RWPE2 (cell line): ENCODE data around the gene SH3BP5L.

ENCODE experiments used
- ATAC-seq: fragments of 200-7000 bp; cut with Tn5 transposase; 3 replicates; pipeline ENCODE4 v1.9.1; 2021; ENCODE audit warnings: low read depth
- DNase-seq: peaks from one replicate; pipeline ENCODE4 v3.0.0-alpha.2; 2020; ENCODE audit warnings: low spot score
- H3K27ac ChIP-seq: fragments of 450-650 bp; 2 replicates; pipeline ENCODE4 v1.5.1; 2017; ENCODE audit warnings: mild to moderate bottlenecking; ENCODE audit not compliant: poor library complexity, severe bottlenecking
- H3K27me3 ChIP-seq: fragments of 250-450 bp; sonication (Bioruptor Pico); 2 replicates; pipeline ENCODE4 v1.5.1; 2021; ENCODE audit warnings: mild to moderate bottlenecking, moderate library complexity; ENCODE audit not compliant: insufficient read depth, poor library complexity, severe bottlenecking
- H3K36me3 ChIP-seq: fragments of 250-450 bp; sonication (Bioruptor Pico); 2 replicates; pipeline ENCODE4 v1.5.1; 2020; ENCODE audit warnings: low read depth, mild to moderate bottlenecking, moderate library complexity
- H3K4me1 ChIP-seq: fragments of 250-450 bp; sonication (Bioruptor Pico); 2 replicates; pipeline ENCODE4 v1.5.1; 2021; ENCODE audit warnings: mild to moderate bottlenecking, moderate library complexity; ENCODE audit not compliant: insufficient read depth, poor library complexity, severe bottlenecking
- H3K4me3 ChIP-seq: fragments of 250-450 bp; sonication (Bioruptor Pico); 2 replicates; pipeline ENCODE4 v1.5.1; 2021; ENCODE audit warnings: mild to moderate bottlenecking, moderate library complexity; ENCODE audit not compliant: severe bottlenecking
- H3K9me3 ChIP-seq: fragments of 250-450 bp; sonication (Bioruptor Pico); 2 replicates; pipeline ENCODE4 v1.5.1; 2021; ENCODE audit warnings: mild to moderate bottlenecking, moderate library complexity; ENCODE audit not compliant: severe bottlenecking
- TF ChIP-seq, protein P1 (sequence below): fragments of 450-650 bp; IDR thresholded peaks from one replicate; pipeline ENCODE4 v1.5.1; 2017; ENCODE audit warnings: mild to moderate bottlenecking, moderate library complexity; ENCODE audit not compliant: poor library complexity, severe bottlenecking

The SH3BP5L gene

DNA sequence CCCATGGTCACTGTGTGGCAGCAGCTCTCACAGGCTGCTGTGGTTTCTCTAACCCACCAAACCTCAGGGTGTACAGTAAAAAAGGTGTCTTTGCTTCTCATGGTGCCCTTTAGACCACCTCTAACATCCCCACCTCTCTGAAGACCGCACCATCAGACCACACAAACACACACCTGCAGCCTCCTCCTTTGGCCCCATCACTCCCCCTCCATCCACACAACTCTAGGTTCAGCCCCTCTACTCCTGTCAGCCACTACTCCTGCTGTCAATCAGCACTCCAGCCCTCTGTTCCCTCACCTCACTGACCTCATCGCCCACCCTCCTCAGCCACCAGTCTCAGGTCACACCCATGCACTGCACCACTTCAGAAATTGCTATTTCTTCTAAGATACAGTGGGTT lies 25.7 kb upstream of the SH3BP5L start:
- ATAC-seq (no peak), DNase-seq (no peak)
- no peak overlapping the region for H3K4me3 ChIP-seq
- no peaks in the 10 kb centered on the region for H3K27me3 ChIP-seq
- H3K36me3 ChIP-seq = peaks cover 44% of the 10 kb centered on the region
- no peaks in the 10 kb centered on the region for H3K4me1 ChIP-seq
- TF ChIP-seq, protein P1, sequence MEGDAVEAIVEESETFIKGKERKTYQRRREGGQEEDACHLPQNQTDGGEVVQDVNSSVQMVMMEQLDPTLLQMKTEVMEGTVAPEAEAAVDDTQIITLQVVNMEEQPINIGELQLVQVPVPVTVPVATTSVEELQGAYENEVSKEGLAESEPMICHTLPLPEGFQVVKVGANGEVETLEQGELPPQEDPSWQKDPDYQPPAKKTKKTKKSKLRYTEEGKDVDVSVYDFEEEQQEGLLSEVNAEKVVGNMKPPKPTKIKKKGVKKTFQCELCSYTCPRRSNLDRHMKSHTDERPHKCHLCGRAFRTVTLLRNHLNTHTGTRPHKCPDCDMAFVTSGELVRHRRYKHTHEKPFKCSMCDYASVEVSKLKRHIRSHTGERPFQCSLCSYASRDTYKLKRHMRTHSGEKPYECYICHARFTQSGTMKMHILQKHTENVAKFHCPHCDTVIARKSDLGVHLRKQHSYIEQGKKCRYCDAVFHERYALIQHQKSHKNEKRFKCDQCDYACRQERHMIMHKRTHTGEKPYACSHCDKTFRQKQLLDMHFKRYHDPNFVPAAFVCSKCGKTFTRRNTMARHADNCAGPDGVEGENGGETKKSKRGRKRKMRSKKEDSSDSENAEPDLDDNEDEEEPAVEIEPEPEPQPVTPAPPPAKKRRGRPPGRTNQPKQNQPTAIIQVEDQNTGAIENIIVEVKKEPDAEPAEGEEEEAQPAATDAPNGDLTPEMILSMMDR = no peak
- no peaks in the 10 kb centered on the region for H3K9me3 ChIP-seq
- no peak overlapping the region for H3K27ac ChIP-seq

DNA sequence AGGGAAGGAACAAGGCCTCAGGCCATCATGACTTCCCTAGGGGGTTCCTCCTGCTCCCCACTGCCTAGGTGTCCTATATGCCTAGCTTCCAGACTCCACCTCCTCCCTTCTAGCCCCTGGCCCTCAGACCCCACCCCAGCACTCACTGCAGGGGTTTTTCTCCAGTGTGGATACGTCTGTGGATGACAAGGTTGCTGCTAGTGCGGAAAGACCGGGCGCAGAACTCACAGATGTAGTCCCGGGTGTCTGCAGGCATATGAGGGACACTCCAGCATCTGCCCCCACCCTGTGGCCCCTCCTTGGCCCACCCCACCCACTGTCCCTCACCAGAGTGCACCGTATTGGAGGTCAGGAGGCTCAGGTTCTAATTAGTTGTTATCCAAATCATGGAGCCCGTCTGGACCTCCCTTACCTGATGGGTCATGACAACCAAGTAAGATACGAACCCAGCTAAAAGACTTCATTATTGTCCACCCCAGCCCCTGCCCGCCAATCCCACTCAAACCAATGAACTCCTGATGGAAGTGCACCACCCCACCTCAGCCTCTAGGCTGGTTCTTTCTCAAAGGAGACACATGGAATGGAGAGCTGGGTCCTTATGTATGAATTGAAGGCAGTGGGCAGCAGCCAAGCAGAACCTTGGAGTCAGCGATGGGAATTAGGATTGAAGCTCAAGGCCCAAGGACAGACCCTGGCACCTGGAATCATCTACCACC lies 25.0 kb upstream of the SH3BP5L start:
- H3K36me3 ChIP-seq = peaks cover 41% of the 10 kb centered on the region
- no peak overlapping the region for H3K27ac ChIP-seq
- no peak for DNase-seq
- TF ChIP-seq, protein P1 = no peak
- ATAC-seq = no peak
- no peaks in the 10 kb centered on the region for H3K9me3 ChIP-seq
- H3K4me1 ChIP-seq = no peaks in the 10 kb centered on the region
- H3K4me3 ChIP-seq = no peak overlapping the region
- H3K27me3 ChIP-seq = no peaks in the 10 kb centered on the region

DNA sequence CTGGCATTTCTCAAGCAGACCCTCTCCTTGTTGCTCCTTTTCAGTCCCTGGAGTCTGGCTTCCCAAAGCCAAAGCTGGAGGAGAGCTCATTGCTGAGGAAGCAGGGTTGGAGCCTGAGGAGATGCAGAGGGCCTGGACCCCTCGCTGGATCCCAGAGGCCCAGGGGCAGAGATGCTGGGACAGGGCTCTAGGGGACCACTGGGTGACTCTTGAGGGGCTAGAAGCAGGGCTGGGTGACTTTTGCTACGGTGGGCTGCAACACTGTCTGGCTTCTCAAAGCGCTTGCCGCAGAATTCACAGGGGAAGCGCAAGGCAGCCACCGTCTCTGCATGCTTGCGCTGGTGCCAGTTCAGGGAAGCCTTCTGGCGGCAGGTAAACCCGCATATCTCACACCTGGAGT lies 24.4 kb upstream of the SH3BP5L start:
- Histone ChIP-seq H3K27me3 (no peaks in the 10 kb centered on the region), H3K27ac (no peak overlapping the region), H3K4me1 (no peaks in the 10 kb centered on the region), H3K4me3 (no peak overlapping the region), H3K9me3 (no peaks in the 10 kb centered on the region), H3K36me3 (peaks cover 38% of the 10 kb centered on the region)
- TF ChIP-seq, protein P1 = no peak
- DNase-seq (no peak), ATAC-seq (no peak)

DNA sequence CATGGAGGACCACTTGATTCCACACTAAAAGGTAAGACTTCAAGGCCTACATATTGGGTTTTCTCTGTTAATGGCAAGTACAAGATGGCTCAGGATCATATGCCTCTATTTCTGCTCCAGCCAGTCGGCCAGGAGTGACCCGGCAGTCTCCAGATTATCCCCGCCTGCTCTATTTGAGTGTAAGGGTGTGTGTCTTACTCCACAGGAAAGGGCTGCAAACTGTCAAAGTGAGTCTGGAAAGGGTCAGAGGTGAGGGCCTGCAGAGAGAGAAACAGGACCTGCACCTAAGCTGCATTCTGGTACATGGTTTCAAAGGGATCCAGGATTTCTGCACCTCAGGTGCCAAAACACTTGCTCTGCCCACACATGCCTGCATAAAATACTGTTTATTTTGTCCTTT lies 23.9 kb upstream of the SH3BP5L start:
- TF ChIP-seq, protein P1 = no peak
- H3K36me3 ChIP-seq = peaks cover 40% of the 10 kb centered on the region
- ATAC-seq = no peak

DNA sequence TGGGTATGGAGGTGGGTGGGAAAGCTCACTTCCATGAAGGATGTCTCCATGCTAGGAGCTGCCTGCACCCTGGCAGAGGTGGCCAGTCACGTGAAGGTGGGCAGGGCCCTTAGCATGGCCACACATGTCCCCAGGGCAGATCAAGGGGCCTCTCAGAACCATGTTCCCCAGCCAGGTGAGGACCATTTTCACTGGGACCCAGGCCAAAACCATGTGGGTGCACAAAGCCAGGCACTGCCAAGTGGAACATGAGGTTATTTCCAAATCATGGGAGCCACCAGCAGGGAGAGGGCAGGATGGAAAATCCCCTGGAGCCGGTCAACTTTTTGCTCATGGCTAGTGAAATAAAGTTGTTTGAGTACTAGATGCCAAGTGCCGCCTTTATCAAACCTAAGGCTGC lies 23.4 kb upstream of the SH3BP5L start:
- peaks cover 38% of the 10 kb centered on the region for H3K36me3 ChIP-seq

More for the DNA sequence above, 23.9 kb upstream of the SH3BP5L start:
- no peaks in the 10 kb centered on the region for H3K9me3 ChIP-seq
- no peaks in the 10 kb centered on the region for H3K27me3 ChIP-seq
- no peak for DNase-seq
- H3K27ac ChIP-seq = no peak overlapping the region
- no peak overlapping the region for H3K4me3 ChIP-seq
- no peaks in the 10 kb centered on the region for H3K4me1 ChIP-seq

More for the DNA sequence above, 23.4 kb upstream of the SH3BP5L start:
- H3K4me1 ChIP-seq = no peaks in the 10 kb centered on the region
- H3K9me3 ChIP-seq = no peaks in the 10 kb centered on the region
- DNase-seq = no peak
- no peak for ATAC-seq
- H3K27ac ChIP-seq = no peak overlapping the region
- no peaks in the 10 kb centered on the region for H3K27me3 ChIP-seq
- no peak overlapping the region for H3K4me3 ChIP-seq
- TF ChIP-seq, protein P1 = no peak
